ENCODE measurements around the gene GFOD1. TPM values are rescaled to one million over a fixed set of nuclear protein-coding genes. Genes with fewer than 3 reads are reported as not detected.

GFOD1 gene
- total RNA-seq, 1 experiment from 2014 or later: 6.1 TPM

DNA sequence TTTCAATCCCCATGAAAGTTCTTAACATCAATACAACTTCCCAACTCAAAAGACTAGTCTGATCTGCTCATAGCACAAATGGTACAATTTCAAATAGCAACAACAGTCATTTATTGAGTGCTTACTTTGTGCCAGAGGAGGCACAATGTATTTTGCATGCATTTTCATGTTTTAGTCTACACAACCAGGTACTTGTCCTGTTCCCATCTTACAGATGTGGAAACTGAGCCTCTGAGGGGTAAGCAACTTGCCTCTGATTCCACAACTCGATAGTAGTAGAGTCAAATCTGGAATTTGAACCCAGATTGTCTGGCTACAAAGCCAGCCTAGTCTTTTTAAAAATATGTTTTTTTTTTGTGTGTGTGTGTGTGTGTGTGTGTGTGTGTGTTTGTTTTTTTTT, 113.5 kb downstream of the GFOD1 start:
- Histone ChIP-seq H2AFZ (ENCODE audit: low read length) (no peak overlapping the region), H3K18ac (ENCODE audit: insufficient read length, low read depth, low read length) (no peak overlapping the region), H3K23me2 (ENCODE audit: insufficient read length, low read depth, low read length, poor library complexity, severe bottlenecking) (no peaks in the 10 kb centered on the region), H3K9me3 (ENCODE audit: control insufficient read depth, low read depth, low read length) (no peaks in the 10 kb centered on the region), H3K79me2 (ENCODE audit: insufficient read depth, low read length) (no peaks in the 10 kb centered on the region), H2BK20ac (ENCODE audit: low read depth, low read length, poor library complexity, severe bottlenecking) (no peak overlapping the region), H3K4me2 (ENCODE audit: insufficient read depth, insufficient read length, low read length) (no peak overlapping the region), H4K91ac (ENCODE audit: insufficient read length, low read depth, low read length) (no peak overlapping the region), H3K56ac (ENCODE audit: insufficient read length, low read depth, low read length) (no peak overlapping the region), H3K9ac (ENCODE audit: extremely low read depth, insufficient read length, low read length) (no peak overlapping the region), H4K20me1 (ENCODE audit: control insufficient read depth, insufficient read depth, insufficient read length) (no peaks in the 10 kb centered on the region), H3K14ac (ENCODE audit: insufficient read depth, low read length) (no peak overlapping the region), H3T11ph (ENCODE audit: low read length) (no peak overlapping the region), H3K4me1 (ENCODE audit: insufficient read depth, low read length) (no peaks in the 10 kb centered on the region), H3K79me1 (ENCODE audit: insufficient read depth, low read depth, low read length, poor library complexity, severe bottlenecking) (no peaks in the 10 kb centered on the region), H2BK12ac (ENCODE audit: insufficient read length, low read depth, low read length) (no peak overlapping the region), H3K27ac (ENCODE audit: insufficient read length, low read depth, low read length) (no peak overlapping the region), H3K23ac (ENCODE audit: insufficient read length, low read depth, low read length) (no peak overlapping the region), H4K8ac (replicated peaks; ENCODE audit: insufficient read length, low read depth, low read length) (no peak overlapping the region), H2BK120ac (ENCODE audit: low read depth, low read length, poor library complexity, severe bottlenecking) (no peak overlapping the region), H3K4ac (ENCODE audit: low read depth, low read length) (no peak overlapping the region), H2BK5ac (ENCODE audit: insufficient read length, low read length) (no peak overlapping the region), H2BK15ac (ENCODE audit: low read depth, low read length) (no peak overlapping the region), H3K27me3 (ENCODE audit: insufficient read depth, low read length) (no peaks in the 10 kb centered on the region), H4K5ac (ENCODE audit: insufficient read length, low read depth, low read length) (no peak overlapping the region), H2AK5ac (ENCODE audit: insufficient read length, low read length) (no peak overlapping the region)
- H3K27ac Mint-ChIP-seq: no peak overlapping the region
- no CpG with 5 or more reads among the region's 1 CpG for WGBS (ENCODE audit: extremely low coverage, insufficient read length, low lambda C conversion rate)
- H3K27me3 Mint-ChIP-seq (ENCODE audit: low read depth): no peaks in the 10 kb centered on the region; the same call in 1 of the 2 replicates
- peaks cover 14 to 27% of the 10 kb centered on the region in 2 experiments for H3K4me1 Mint-ChIP-seq
- H3K4me3 Mint-ChIP-seq: no peak overlapping the region
- no peak for DNase-seq
- TF ChIP-seq, protein P1, sequence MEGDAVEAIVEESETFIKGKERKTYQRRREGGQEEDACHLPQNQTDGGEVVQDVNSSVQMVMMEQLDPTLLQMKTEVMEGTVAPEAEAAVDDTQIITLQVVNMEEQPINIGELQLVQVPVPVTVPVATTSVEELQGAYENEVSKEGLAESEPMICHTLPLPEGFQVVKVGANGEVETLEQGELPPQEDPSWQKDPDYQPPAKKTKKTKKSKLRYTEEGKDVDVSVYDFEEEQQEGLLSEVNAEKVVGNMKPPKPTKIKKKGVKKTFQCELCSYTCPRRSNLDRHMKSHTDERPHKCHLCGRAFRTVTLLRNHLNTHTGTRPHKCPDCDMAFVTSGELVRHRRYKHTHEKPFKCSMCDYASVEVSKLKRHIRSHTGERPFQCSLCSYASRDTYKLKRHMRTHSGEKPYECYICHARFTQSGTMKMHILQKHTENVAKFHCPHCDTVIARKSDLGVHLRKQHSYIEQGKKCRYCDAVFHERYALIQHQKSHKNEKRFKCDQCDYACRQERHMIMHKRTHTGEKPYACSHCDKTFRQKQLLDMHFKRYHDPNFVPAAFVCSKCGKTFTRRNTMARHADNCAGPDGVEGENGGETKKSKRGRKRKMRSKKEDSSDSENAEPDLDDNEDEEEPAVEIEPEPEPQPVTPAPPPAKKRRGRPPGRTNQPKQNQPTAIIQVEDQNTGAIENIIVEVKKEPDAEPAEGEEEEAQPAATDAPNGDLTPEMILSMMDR (conservative IDR thresholded peaks at IDR 0.05): no peak
- H3K9me3 Mint-ChIP-seq: no peaks in the 10 kb centered on the region
- no peaks in the 10 kb centered on the region for H3K36me3 Mint-ChIP-seq (ENCODE audit: insufficient read depth in 1 of 3, low read depth in 3 of 3)
